DOHH2 (cell line): ENCODE measurements around the gene IGF1R.

Source experiments
- EZH2phosphoT487 ChIP-seq: fragments of 200-600 bp; sonication (generic); IDR thresholded peaks from 2 replicates; pipeline ENCODE4 v1.6.1; 2017; ENCODE audit warnings: borderline replicate concordance, mild to moderate bottlenecking, antibody characterized with exemption, low read length, moderate library complexity, mixed read lengths
- TF ChIP-seq, protein P1 (sequence below): fragments of 200-600 bp; sonication (generic); IDR thresholded peaks from one replicate; pipeline ENCODE4 v1.5.1; 2014; ENCODE audit warnings: antibody characterized with exemption, mild to moderate bottlenecking, low read depth, low read length; ENCODE audit not compliant: poor library complexity, severe bottlenecking

DNA sequence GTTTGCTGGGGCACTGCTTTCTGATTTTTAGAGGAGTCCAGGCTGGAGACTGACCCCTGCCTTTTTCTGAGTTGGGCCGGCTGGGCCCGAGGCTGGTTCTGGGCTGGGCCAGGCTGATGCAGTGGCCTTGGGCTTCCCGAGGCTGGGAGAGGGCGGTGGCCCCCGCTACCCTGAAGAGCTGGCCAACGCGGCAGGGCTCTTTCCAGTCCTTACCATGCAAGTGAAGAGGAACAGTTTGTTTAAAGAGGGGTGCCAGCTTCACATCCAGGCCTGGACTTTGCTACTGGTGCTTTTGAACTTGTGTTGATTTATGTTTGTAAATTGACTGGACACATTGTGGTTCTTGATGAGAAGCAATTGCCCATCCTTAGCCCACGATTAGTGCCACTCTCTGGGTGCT lies 15.3 kb downstream of the IGF1R start:
- TF ChIP-seq, protein P1, sequence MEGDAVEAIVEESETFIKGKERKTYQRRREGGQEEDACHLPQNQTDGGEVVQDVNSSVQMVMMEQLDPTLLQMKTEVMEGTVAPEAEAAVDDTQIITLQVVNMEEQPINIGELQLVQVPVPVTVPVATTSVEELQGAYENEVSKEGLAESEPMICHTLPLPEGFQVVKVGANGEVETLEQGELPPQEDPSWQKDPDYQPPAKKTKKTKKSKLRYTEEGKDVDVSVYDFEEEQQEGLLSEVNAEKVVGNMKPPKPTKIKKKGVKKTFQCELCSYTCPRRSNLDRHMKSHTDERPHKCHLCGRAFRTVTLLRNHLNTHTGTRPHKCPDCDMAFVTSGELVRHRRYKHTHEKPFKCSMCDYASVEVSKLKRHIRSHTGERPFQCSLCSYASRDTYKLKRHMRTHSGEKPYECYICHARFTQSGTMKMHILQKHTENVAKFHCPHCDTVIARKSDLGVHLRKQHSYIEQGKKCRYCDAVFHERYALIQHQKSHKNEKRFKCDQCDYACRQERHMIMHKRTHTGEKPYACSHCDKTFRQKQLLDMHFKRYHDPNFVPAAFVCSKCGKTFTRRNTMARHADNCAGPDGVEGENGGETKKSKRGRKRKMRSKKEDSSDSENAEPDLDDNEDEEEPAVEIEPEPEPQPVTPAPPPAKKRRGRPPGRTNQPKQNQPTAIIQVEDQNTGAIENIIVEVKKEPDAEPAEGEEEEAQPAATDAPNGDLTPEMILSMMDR = no peak
- TF ChIP-seq EZH2phosphoT487 = no peak
